GM23248 (cell line): ENCODE data around the gene PVR.

Experiments used
- EZH2 ChIP-seq: fragments of 200-600 bp; sonication (generic); IDR thresholded peaks from 2 replicates; pipeline ENCODE4 v1.6.1; 2018; ENCODE audit warnings: antibody characterized with exemption, mild to moderate bottlenecking; ENCODE audit not compliant: insufficient read depth, poor library complexity, severe bottlenecking
- EZH2phosphoT487 ChIP-seq: fragments of 200-600 bp; sonication (generic); IDR thresholded peaks from 2 replicates; pipeline ENCODE4 v1.6.1; 2018; ENCODE audit warnings: antibody characterized with exemption, moderate library complexity, mild to moderate bottlenecking, low read depth; ENCODE audit not compliant: insufficient read depth

- no peak for TF ChIP-seq EZH2phosphoT487
- no peak for TF ChIP-seq EZH2
These were observed 27.7 kb downstream of the PVR start, which contains the start of gene CEACAM19 for GRCh38 chr19:44671400-44671799.
